H1 (cell line): ENCODE data around the gene PDE9A. TPM values are rescaled to one million over a fixed set of nuclear protein-coding genes. Genes with fewer than 3 reads are reported as not detected.

Experiments
- ASH2L ChIP-seq: fragments of 200-600, 300-600 bp; sonication (generic); IDR thresholded peaks from one replicate; pipeline ENCODE4 v1.7.1; 2017; ENCODE audit warnings: low read length
- EZH2 ChIP-seq: fragments of 200-600 bp; sonication (generic); IDR thresholded peaks from 2 replicates; pipeline ENCODE4 v1.7.1; 2012; ENCODE audit warnings: low read depth, mild to moderate bottlenecking, moderate library complexity, low read length, inconsistent platforms; ENCODE audit not compliant: severe bottlenecking
- JUN ChIP-seq: IDR thresholded peaks from 2 replicates; pipeline ENCODE4 v1.6.1; 2011; ENCODE audit warnings: low read depth, mild to moderate bottlenecking, improper control_type of control experiment, low read length
- KDM1A ChIP-seq: fragments of 200-600, 300-600 bp; sonication (generic); IDR thresholded peaks from 2 replicates; pipeline ENCODE4 v1.7.1; 2016; ENCODE audit warnings: mild to moderate bottlenecking, low read length, borderline replicate concordance
- KDM4A ChIP-seq: IDR thresholded peaks from one replicate; pipeline ENCODE4 v1.7.1; 2012; ENCODE audit warnings: low read depth, mild to moderate bottlenecking, moderate library complexity, low read length, inconsistent platforms; ENCODE audit not compliant: severe bottlenecking
- POLR2AphosphoS5 ChIP-seq: IDR thresholded peaks from 2 replicates; pipeline ENCODE4 v1.6.1; 2011; ENCODE audit warnings: low read depth, low read length
- RAD21 ChIP-seq, 2 experiments: IDR thresholded peaks in 1 of 2; conservative IDR thresholded peaks in 1 of 2; 2 replicates each; pipeline ENCODE4 v1.6.1; 2011; ENCODE audit warnings: low read depth in 2 of 2, low read length in 2 of 2, improper control_type of control experiment in 1 of 2, inconsistent platforms in 1 of 2, mild to moderate bottlenecking in 1 of 2, moderate library complexity in 1 of 2
- RNF2 ChIP-seq: fragments of 200-900, 300-1000 bp; sonication (generic); IDR thresholded peaks from 2 replicates; pipeline ENCODE4 v1.7.1; 2016; ENCODE audit warnings: borderline replicate concordance, low read depth, mild to moderate bottlenecking, antibody characterized with exemption, low read length; ENCODE audit not compliant: poor library complexity, severe bottlenecking; ENCODE audit errors: missing control alignments
- RXRA ChIP-seq: IDR thresholded peaks from 2 replicates; pipeline ENCODE4 v1.6.1; 2011; ENCODE audit warnings: low read depth, mild to moderate bottlenecking, low read length, moderate library complexity; ENCODE audit not compliant: insufficient read depth
- SIN3A ChIP-seq, 2 experiments: IDR thresholded peaks in 1 of 2; conservative IDR thresholded peaks in 1 of 2; 2 replicates each; pipeline ENCODE4 v1.6.1; 2011 to 2012; ENCODE audit warnings: low read length in 2 of 2, improper control_type of control experiment in 1 of 2, low read depth in 1 of 2, mild to moderate bottlenecking in 1 of 2
- SP1 ChIP-seq: IDR thresholded peaks from 2 replicates; pipeline ENCODE4 v1.6.1; 2011; ENCODE audit warnings: low read depth, low read length
- SP4 ChIP-seq: IDR thresholded peaks from 2 replicates; pipeline ENCODE4 v1.6.1; 2012; ENCODE audit warnings: low read length, inconsistent platforms
- SRF ChIP-seq: IDR thresholded peaks from 2 replicates; pipeline ENCODE4 v1.6.1; 2011; ENCODE audit warnings: mild to moderate bottlenecking, low read depth, low read length, moderate library complexity
- SUZ12 ChIP-seq: fragments of 200-600 bp; sonication (generic); IDR thresholded peaks from 2 replicates; pipeline ENCODE4 v1.6.1; 2012; ENCODE audit warnings: mild to moderate bottlenecking, inconsistent platforms, low read length, moderate library complexity, mixed read lengths
- TAF7 ChIP-seq: optimal IDR thresholded peaks from 2 replicates; pipeline ENCODE3; 2011; ENCODE audit warnings: low read depth, mild to moderate bottlenecking, inconsistent platforms, low read length, moderate library complexity, borderline replicate concordance
- YY1 ChIP-seq: IDR thresholded peaks from 2 replicates; pipeline ENCODE4 v1.6.1; 2011; ENCODE audit warnings: low read depth, mild to moderate bottlenecking, low read length
- polyA plus RNA-seq, 7 experiments: library from polyadenylated mRNA; depleted of rRNA in 3 of 7; stranded (reverse) in 5 of 7; unstranded in 2 of 7; fragments of >200 nt in 5 of 7; fragments of 200-250 nt in 2 of 7; gene quantifications; 1 replicate in 5 of 7; 2 replicates in 1 of 7; 4 replicates in 1 of 7; pipeline versions ENCODE4 v1.2.1 to v1.2.3, GENCODE V29; 2011 to 2013; ENCODE audit warnings: missing spikeins in 2 of 7, mixed read lengths in 2 of 7
- total RNA-seq: library from RNA; stranded (reverse); fragmentation: NEBNext Ultra II Directional; extraction: Animal tissue kit (Norgen Biotek cat#: 25700); gene quantifications from 2 replicates; pipeline ENCODE4 v1.2.1, GENCODE V29; 2021
- TF ChIP-seq, protein P1 (sequence below): IDR thresholded peaks from 2 replicates; pipeline ENCODE4 v1.6.1; 2012; ENCODE audit warnings: low read length, inconsistent platforms
- TF ChIP-seq, protein P2 (sequence below): IDR thresholded peaks from 2 replicates; pipeline ENCODE4 v1.6.1; 2012; ENCODE audit warnings: inconsistent platforms
- TF ChIP-seq, protein P3 (sequence below): IDR thresholded peaks from 2 replicates; pipeline ENCODE4 v1.6.1; 2011; ENCODE audit warnings: low read length, improper control_type of control experiment

The PDE9A gene
- total and polyA plus RNA-seq, 2 of the 8 experiments (the other 6 are each of a cell fraction or from before 2014, with no cell fraction given), result 39.2 to 45.9 TPM

DNA sequence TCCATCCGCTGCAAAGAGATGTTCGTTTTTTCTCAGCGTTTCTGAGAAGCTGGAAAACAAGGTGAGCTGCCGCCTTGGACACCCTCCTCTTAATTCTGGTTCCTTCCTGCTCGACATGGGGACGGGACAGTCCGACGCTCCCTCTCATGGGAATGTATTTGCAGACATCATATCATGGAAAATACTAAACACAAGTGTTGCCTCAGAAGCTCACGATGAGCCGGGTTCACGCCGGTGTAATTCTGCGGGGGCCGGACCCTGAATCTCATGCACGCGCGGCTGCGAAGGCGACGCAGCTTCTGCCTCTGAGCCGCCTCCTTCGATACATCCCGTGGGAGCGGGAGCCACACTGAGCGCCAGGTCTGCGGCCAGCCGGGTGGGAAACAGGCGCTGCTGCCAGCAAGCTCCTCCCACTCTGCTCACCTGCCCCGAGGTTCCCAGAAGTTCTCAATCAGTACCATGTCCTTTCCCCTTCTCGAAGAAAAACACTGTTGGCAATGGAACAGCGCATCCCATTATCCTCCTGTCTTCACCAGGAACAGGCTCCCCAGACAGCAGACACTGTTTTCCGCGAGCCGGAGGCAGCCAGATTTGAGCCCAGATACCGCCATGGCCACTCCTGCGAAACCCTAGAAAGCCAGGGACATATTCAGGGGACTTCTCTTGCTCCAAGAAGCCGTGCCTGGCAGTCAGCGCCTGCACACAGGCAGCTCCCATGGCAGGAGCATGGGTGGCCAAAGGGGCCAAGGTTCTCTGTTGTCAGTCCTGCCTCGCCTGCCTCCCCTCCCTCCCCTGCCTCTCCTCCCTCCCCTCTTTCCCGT is 127.9 kb downstream of the PDE9A start (continued):
- TF ChIP-seq, protein P1, sequence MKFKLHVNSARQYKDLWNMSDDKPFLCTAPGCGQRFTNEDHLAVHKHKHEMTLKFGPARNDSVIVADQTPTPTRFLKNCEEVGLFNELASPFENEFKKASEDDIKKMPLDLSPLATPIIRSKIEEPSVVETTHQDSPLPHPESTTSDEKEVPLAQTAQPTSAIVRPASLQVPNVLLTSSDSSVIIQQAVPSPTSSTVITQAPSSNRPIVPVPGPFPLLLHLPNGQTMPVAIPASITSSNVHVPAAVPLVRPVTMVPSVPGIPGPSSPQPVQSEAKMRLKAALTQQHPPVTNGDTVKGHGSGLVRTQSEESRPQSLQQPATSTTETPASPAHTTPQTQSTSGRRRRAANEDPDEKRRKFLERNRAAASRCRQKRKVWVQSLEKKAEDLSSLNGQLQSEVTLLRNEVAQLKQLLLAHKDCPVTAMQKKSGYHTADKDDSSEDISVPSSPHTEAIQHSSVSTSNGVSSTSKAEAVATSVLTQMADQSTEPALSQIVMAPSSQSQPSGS, result no peak
- TF ChIP-seq EZH2 (peak; percentile 13), RNF2 (peak; percentile 20), RXRA (no peak), SUZ12 (peak; percentile 35; the same call in 1 of the 2 replicates), ASH2L (peak; percentile 89), SP1 (0 out of 2 replicates have a peak, but pooled peaks have one; percentile 21), SRF (no peak), KDM4A (peak; percentile 81), SP4 (peak; percentile 57; the same call in 1 of the 2 replicates), POLR2AphosphoS5 (no peak), TAF7 (no peak), YY1 (peak; percentile 33; the same call in 1 of the 2 replicates), SIN3A (conservative IDR thresholded peaks at IDR 0.05 in 1 of 2, IDR thresholded peaks at IDR 0.05 in 1 of 2; ENCODE audit: low read depth in 1 of 2, low read length in 2 of 2) (peak in 1 of 2 experiments; percentile 16; a peak in 2 of 4 replicates), JUN (no peak), RAD21 (IDR thresholded peaks at IDR 0.05 in 1 of 2, conservative IDR thresholded peaks at IDR 0.05 in 1 of 2; ENCODE audit: low read depth in 2 of 2, low read length in 2 of 2) (no peak; a peak in 1 of 4 replicates), KDM1A (no peak; the same call in 1 of the 2 replicates)
- TF ChIP-seq, protein P2, sequence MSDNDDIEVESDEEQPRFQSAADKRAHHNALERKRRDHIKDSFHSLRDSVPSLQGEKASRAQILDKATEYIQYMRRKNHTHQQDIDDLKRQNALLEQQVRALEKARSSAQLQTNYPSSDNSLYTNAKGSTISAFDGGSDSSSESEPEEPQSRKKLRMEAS, result peak; percentile 77
- TF ChIP-seq, protein P3, sequence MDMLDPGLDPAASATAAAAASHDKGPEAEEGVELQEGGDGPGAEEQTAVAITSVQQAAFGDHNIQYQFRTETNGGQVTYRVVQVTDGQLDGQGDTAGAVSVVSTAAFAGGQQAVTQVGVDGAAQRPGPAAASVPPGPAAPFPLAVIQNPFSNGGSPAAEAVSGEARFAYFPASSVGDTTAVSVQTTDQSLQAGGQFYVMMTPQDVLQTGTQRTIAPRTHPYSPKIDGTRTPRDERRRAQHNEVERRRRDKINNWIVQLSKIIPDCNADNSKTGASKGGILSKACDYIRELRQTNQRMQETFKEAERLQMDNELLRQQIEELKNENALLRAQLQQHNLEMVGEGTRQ, result no peak
